CD4-positive, CD25-positive, alpha-beta regulatory T cell (primary cell): ENCODE measurements around the gene TDO2. TPM values are rescaled to one million over a fixed set of nuclear protein-coding genes. Genes with fewer than 3 reads are reported as not detected.

ENCODE experiments used
- ATAC-seq, 2 donors: fragments of 150-1000 bp; cut with Tn5 transposase; one replicate each; pipeline ENCODE4 v1.10.0; 2021; ENCODE audit warnings: low read depth in 2 of 2, moderate number of reproducible peaks in 2 of 2, moderate library complexity in 1 of 2
- DNase-seq, 3 donors: peaks; one replicate each; pipeline versions ENCODE4 v3.0.0 to v3.0.0-alpha.2; 2012 to 2022; ENCODE audit warnings: mixed read lengths in 1 of 3
- H3K27ac ChIP-seq: one replicate; pipeline ENCODE4 v1.7.0; 2013; ENCODE audit warnings: mild to moderate bottlenecking, low read length; ENCODE audit not compliant: insufficient read depth, poor library complexity, severe bottlenecking
- H3K27me3 ChIP-seq: one replicate; pipeline ENCODE4 v1.7.0; 2013; ENCODE audit warnings: low read length; ENCODE audit not compliant: control insufficient read depth, insufficient read depth
- H3K36me3 ChIP-seq: one replicate; pipeline ENCODE4 v1.7.0; 2013; ENCODE audit warnings: mild to moderate bottlenecking, low read length, moderate library complexity; ENCODE audit not compliant: control insufficient read depth, insufficient read depth
- H3K4me1 ChIP-seq: 2 replicates; pipeline ENCODE4 v1.7.0; 2013; ENCODE audit warnings: mild to moderate bottlenecking, low read length; ENCODE audit not compliant: insufficient read depth, control insufficient read depth, poor library complexity, severe bottlenecking
- H3K4me3 ChIP-seq: one replicate; pipeline ENCODE4 v1.7.0; 2013; ENCODE audit warnings: low read depth, mild to moderate bottlenecking, low read length, moderate library complexity
- H3K9me3 ChIP-seq, 2 experiments: 1 replicate in 1 of 2; 2 replicates in 1 of 2; pipeline ENCODE4 v1.7.0; 2013; ENCODE audit warnings: low read length in 2 of 2, mild to moderate bottlenecking in 1 of 2, moderate library complexity in 1 of 2; ENCODE audit not compliant: control insufficient read depth in 2 of 2
- H3K27ac Mint-ChIP-seq, 3 donors: one replicate each; pipeline ENCODE4 v1.8.0; 2020 to 2022; ENCODE audit warnings: mild to moderate bottlenecking in 3 of 3, mixed read lengths in 3 of 3, moderate library complexity in 2 of 3
- H3K27me3 Mint-ChIP-seq: one replicate; pipeline ENCODE4 v1.8.0; 2022; ENCODE audit warnings: mild to moderate bottlenecking, mixed read lengths
- H3K36me3 Mint-ChIP-seq: one replicate; pipeline ENCODE4 v1.8.0; 2020; ENCODE audit warnings: mixed read lengths
- H3K4me1 Mint-ChIP-seq, 4 donors: one replicate each; pipeline ENCODE4 v1.8.0; 2020 to 2022; ENCODE audit warnings: mixed read lengths in 4 of 4, mild to moderate bottlenecking in 1 of 4
- H3K4me3 Mint-ChIP-seq, 4 donors: one replicate each; pipeline ENCODE4 v1.8.0; 2020 to 2022; ENCODE audit warnings: mild to moderate bottlenecking in 4 of 4, mixed read lengths in 4 of 4, moderate library complexity in 3 of 4
- H3K9me3 Mint-ChIP-seq, 7 donors: one replicate each; pipeline ENCODE4 v1.8.0; 2020 to 2022; ENCODE audit warnings: mixed read lengths in 7 of 7, mild to moderate bottlenecking in 3 of 7, moderate library complexity in 2 of 7
- polyA plus RNA-seq, 4 donors: library from polyadenylated mRNA; unstranded; fragments of 300-500 nt; fragmentation: Illumina TruSeq; gene quantifications; one replicate each; pipeline ENCODE4 v1.2.3, GENCODE V29; 2021
- total RNA-seq: library from RNA; stranded (reverse); gene quantifications from one replicate; pipeline ENCODE4 v1.2.3, GENCODE V29; 2022

Gene TDO2
- total RNA-seq (not detected), polyA plus RNA-seq (not detected)

DNA sequence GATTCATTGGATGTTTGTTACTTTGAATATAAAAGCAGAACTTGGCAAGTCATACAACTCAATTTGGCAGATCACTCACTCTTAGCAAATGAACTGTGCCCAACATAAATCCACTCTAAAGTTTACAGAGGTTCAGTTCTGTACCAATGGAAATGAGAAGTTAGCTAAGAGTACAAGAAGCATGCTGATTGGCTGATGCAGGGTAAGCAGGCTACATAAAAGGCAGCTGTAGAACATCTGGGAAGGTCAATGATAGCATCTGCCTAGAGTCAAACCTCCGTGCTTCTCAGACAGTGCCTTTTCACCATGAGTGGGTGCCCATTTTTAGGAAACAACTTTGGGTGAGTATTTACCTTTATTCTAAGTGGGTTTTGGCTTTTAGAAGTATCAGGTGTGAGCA lies at the start of gene TDO2:
TSS of gene TDO2 (plus strand) at position 244 of the 400 bp plus-strand sequence. CDS start at position 307, 63 bp downstream.
- Mint-ChIP-seq H3K36me3 (no peaks in the 10 kb centered on the region), H3K4me1 (no peaks in the 10 kb centered on the region), H3K9me3 (peaks cover 0 to 3% (median 0%) of the 10 kb centered on the region in 7 donors), H3K4me3 (no peak within 1 kb of the TSS), H3K27me3 (no peaks in the 10 kb centered on the region), H3K27ac (no peak within 1 kb of the TSS)
- Histone ChIP-seq H3K9me3 (no peaks in the 10 kb centered on the region), H3K27me3 (no peaks in the 10 kb centered on the region), H3K4me3 (no peak within 1 kb of the TSS), H3K4me1 (no peaks in the 10 kb centered on the region), H3K36me3 (no peaks in the 10 kb centered on the region), H3K27ac (no peak within 1 kb of the TSS)
- no peak for DNase-seq
- no peak for ATAC-seq

DNA sequence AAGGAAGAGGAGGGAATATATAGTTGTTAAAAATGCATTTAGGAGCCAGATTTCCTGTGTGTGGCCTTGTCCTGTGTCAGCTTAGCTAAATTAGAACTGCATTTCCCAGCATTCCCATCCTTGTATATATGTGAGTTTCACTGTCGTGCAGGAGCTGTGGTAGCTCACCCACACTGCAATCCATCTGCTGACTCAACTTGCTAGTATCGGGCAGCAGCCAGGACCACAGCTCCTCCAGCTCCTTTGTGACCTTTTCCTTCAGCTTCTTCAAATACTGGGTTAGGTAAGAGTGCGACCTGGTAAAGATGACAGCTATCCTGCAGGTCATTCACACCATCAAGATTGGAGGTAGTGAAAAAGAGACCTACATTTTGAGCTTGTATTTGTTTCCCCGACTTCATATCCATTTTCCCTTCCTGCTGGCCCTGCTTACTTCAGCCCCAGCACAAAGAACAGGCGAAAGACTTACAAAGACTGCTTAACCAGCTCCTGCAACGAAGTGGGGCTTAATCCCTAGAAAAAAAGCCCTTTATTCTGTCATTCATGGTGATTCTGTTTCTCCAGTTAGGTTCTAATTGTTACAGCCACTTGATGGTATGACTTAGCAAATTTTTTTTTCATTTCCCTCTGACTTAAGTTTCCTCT lies 48.8 kb upstream of the TDO2 start:
- Histone ChIP-seq H3K36me3 (no peaks in the 10 kb centered on the region), H3K4me3 (no peak overlapping the region), H3K9me3 (no peaks in the 10 kb centered on the region), H3K27ac (no peak overlapping the region), H3K27me3 (no peaks in the 10 kb centered on the region), H3K4me1 (no peaks in the 10 kb centered on the region)
- no peaks in the 10 kb centered on the region for H3K36me3 Mint-ChIP-seq
- no peak overlapping the region for H3K4me3 Mint-ChIP-seq
- ATAC-seq (no peak), DNase-seq (no peak)
- no peaks in the 10 kb centered on the region for H3K4me1 Mint-ChIP-seq
- H3K9me3 Mint-ChIP-seq, result peaks cover 0 to 3% (median 0%) of the 10 kb centered on the region in 7 donors
- no peak overlapping the region for H3K27ac Mint-ChIP-seq
- H3K27me3 Mint-ChIP-seq, result peaks cover 4% of the 10 kb centered on the region

DNA sequence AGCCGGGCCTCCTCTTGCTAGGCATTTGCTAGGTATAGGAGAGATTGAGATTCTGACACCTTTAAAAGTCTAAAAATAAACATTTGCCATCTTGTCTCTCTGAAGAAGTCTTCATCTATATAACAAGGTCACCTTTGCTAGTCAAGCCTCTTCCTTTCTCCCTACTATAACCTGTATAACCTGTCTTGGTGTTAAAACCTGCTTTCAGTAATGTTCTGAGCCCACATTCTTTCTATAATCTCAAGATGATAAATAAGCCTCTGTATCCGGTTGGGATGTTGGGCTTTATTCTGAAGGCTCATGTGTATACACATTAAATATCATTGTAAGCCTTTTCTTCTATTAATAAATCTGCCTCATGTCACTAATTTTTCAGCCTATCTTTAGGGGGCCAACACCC lies 47.6 kb upstream of the TDO2 start:
- no peaks in the 10 kb centered on the region for H3K36me3 ChIP-seq
- H3K4me1 Mint-ChIP-seq, result no peaks in the 10 kb centered on the region
- no peaks in the 10 kb centered on the region for H3K9me3 ChIP-seq
- peaks cover 4% of the 10 kb centered on the region for H3K27me3 Mint-ChIP-seq
- no peak overlapping the region for H3K4me3 ChIP-seq
- no peak overlapping the region for H3K4me3 Mint-ChIP-seq
- H3K9me3 Mint-ChIP-seq, result no peaks in the 10 kb centered on the region
- H3K4me1 ChIP-seq, result no peaks in the 10 kb centered on the region
- no peak overlapping the region for H3K27ac Mint-ChIP-seq
- DNase-seq (no peak), ATAC-seq (no peak)
- H3K27ac ChIP-seq, result no peak overlapping the region
- no peaks in the 10 kb centered on the region for H3K36me3 Mint-ChIP-seq
- H3K27me3 ChIP-seq, result no peaks in the 10 kb centered on the region

DNA sequence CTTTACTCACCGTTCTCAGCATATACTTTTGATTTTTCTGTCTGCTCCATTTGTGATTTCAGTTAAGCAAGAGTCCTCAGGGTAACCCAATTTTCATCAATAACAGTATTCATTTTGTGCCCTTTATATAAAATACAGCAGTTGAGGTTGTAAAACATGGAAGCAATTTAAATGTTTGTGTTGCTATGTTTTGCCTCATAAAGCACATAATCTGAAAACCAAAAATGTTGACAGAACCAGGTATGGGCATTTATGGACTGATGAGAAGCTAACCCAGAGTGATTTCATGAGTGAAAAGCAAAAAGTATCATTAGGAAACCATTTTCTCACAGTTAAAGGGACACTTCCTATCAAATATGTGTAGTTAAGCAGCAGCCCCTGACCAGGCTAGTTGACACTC lies 37.3 kb upstream of the TDO2 start, which contains the start of gene ASIC5:
TSS of gene ASIC5 (minus strand) at position 101 of the 400 bp plus-strand sequence. CDS start at position 50, 51 bp downstream.
- Mint-ChIP-seq H3K27me3 (no peaks in the 10 kb centered on the region), H3K4me1 (no peaks in the 10 kb centered on the region), H3K27ac (no peak within 1 kb of the TSS), H3K4me3 (no peak within 1 kb of the TSS), H3K9me3 (peaks cover 0 to 2% (median 0%) of the 10 kb centered on the region in 7 donors), H3K36me3 (no peaks in the 10 kb centered on the region)
- Histone ChIP-seq H3K27ac (no peak within 1 kb of the TSS), H3K4me3 (no peak within 1 kb of the TSS), H3K9me3 (no peaks in the 10 kb centered on the region), H3K27me3 (no peaks in the 10 kb centered on the region), H3K4me1 (no peaks in the 10 kb centered on the region), H3K36me3 (no peaks in the 10 kb centered on the region)
- ATAC-seq, result no peak
- no peak for DNase-seq

DNA sequence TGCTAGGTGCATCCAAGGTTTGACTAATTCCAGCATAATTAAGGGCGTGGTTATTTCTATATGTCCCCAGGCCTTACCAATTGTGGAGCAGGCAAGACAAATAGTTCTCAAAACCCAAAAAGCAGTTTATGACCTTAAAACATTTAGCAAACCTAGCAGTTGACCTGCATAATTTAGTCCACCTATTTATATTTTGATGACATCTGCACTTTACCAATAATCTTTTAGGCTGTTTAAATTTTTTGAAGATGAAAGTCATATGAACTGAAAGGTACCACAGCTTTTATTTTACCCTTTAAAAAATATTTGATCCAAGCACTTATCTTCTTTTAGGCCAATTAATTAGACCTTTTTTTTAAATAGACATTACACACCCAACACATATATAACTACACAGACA lies 27.6 kb upstream of the TDO2 start:
- Histone ChIP-seq H3K4me3 (no peak overlapping the region), H3K4me1 (no peaks in the 10 kb centered on the region), H3K27me3 (no peaks in the 10 kb centered on the region), H3K36me3 (no peaks in the 10 kb centered on the region), H3K9me3 (no peaks in the 10 kb centered on the region), H3K27ac (no peak overlapping the region)
- no peak for DNase-seq
- H3K27me3 Mint-ChIP-seq, result no peaks in the 10 kb centered on the region
- H3K36me3 Mint-ChIP-seq, result no peaks in the 10 kb centered on the region
- H3K27ac Mint-ChIP-seq, result no peak overlapping the region
- no peaks in the 10 kb centered on the region for H3K4me1 Mint-ChIP-seq
- peaks cover 0 to 7% (median 0%) of the 10 kb centered on the region in 7 donors for H3K9me3 Mint-ChIP-seq
- ATAC-seq, result no peak
- no peak overlapping the region for H3K4me3 Mint-ChIP-seq

DNA sequence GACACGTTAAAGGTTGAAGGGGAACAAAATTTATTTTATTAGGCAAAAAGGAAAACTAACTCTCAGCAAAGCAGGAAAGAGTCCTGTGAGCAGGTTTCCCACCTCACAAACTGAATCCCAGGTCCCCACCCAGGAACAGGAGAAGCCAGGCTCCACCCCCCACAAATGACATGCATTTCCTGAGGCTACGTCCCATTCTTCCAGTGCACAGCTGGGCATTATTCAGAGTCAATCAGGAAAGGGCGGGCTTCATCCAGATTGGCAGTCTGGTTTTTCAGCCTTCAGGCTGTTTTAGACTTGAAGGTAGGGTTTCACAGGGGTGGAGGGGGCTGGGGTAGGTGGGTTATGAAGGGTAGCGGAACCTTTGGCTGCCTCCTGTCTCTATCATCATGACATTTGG lies 25.5 kb upstream of the TDO2 start:
- Histone ChIP-seq H3K27me3 (no peaks in the 10 kb centered on the region), H3K9me3 (no peaks in the 10 kb centered on the region), H3K27ac (no peak overlapping the region), H3K4me1 (no peaks in the 10 kb centered on the region), H3K4me3 (no peak overlapping the region), H3K36me3 (no peaks in the 10 kb centered on the region)
- DNase-seq (no peak), ATAC-seq (no peak)
- Mint-ChIP-seq H3K27me3 (no peaks in the 10 kb centered on the region), H3K27ac (no peak overlapping the region), H3K4me1 (no peaks in the 10 kb centered on the region), H3K4me3 (no peak overlapping the region), H3K36me3 (no peaks in the 10 kb centered on the region), H3K9me3 (peaks cover 0 to 4% (median 0%) of the 10 kb centered on the region in 7 donors)

DNA sequence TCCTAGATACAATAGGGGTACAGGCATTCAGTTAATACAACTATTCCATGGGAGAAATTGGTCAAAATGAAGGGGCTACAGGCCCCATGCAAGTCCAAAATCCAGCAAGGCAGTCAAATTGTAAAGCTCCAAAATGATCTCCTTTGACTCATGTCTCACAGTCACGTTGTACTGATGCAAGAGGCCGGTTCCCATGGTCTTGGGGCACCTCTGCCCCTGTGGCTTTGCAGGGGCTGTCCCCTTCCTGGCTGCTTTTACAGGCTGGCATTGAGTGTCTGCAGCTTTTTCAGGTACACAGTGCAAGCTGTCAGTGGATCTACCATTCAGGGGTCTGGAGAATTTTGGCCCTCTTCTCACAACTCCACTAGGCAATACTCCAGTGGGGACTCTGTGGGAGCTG lies 24.9 kb upstream of the TDO2 start:
- no peaks in the 10 kb centered on the region for H3K36me3 ChIP-seq
- Mint-ChIP-seq H3K9me3 (peaks cover 0 to 7% (median 0%) of the 10 kb centered on the region in 7 donors), H3K27ac (no peak overlapping the region), H3K4me3 (no peak overlapping the region), H3K27me3 (no peaks in the 10 kb centered on the region), H3K36me3 (no peaks in the 10 kb centered on the region), H3K4me1 (no peaks in the 10 kb centered on the region)
- DNase-seq (no peak), ATAC-seq (no peak)
- H3K27ac ChIP-seq, result no peak overlapping the region
- no peaks in the 10 kb centered on the region for H3K4me1 ChIP-seq
- no peaks in the 10 kb centered on the region for H3K9me3 ChIP-seq
- no peaks in the 10 kb centered on the region for H3K27me3 ChIP-seq
- H3K4me3 ChIP-seq, result no peak overlapping the region

DNA sequence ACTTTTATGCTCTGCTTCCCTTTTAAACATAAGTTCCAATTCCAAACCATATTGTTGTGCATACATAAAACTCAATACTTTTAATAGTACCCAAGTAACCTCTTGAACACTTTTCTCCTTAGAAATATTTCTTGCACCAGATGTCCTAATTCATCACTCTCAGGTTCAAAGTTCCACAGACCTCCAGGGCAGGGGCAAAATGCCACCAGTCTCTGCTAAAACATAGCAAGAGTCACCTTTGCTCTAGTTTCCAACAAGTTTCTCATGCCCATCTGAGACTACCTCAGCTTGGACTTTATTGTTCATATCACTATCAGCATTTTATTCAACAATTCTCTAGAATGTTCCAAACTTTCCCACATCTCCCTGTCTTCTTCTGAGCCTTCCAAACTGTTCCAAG lies 23.7 kb upstream of the TDO2 start:
- Mint-ChIP-seq H3K27me3 (no peaks in the 10 kb centered on the region), H3K27ac (no peak overlapping the region), H3K4me3 (no peak overlapping the region), H3K36me3 (no peaks in the 10 kb centered on the region), H3K4me1 (no peaks in the 10 kb centered on the region), H3K9me3 (peaks cover 0 to 7% (median 0%) of the 10 kb centered on the region in 7 donors)
- Histone ChIP-seq H3K27me3 (no peaks in the 10 kb centered on the region), H3K9me3 (no peaks in the 10 kb centered on the region), H3K27ac (no peak overlapping the region), H3K4me1 (no peaks in the 10 kb centered on the region), H3K36me3 (no peaks in the 10 kb centered on the region), H3K4me3 (no peak overlapping the region)
- no peak for DNase-seq
- no peak for ATAC-seq
